ENCODE results near the gene OR2W3.

Gene OR2W3

GRCh38 chr1:247854899-247855545 is 40.4 kb upstream of the OR2W3 start:
- Histone ChIP-seq H4K91ac (ENCODE audit: low read length) (no peak overlapping the region), H2BK5ac (ENCODE audit: low read depth, low read length, poor library complexity, severe bottlenecking) (no peak overlapping the region), H2AFZ (ENCODE audit: low read depth, low read length) (no peak overlapping the region), H2BK12ac (ENCODE audit: low read length in 2 of 2) (no peak overlapping the region), H3K4me3 (ENCODE audit: insufficient read depth in 1 of 2, low read depth in 1 of 2, low read length in 2 of 2) (no peak overlapping the region), H3K9ac (ENCODE audit: low read length) (no peak overlapping the region), H3K23ac (ENCODE audit: low read length in 2 of 2) (no peak overlapping the region), H3K79me1 (replicated peaks; ENCODE audit: low read length, poor library complexity, severe bottlenecking) (peaks cover 2% of the 10 kb centered on the region), H2AK5ac (ENCODE audit: low read length, severe bottlenecking) (no peak overlapping the region), H2BK15ac (ENCODE audit: low read depth, poor library complexity, severe bottlenecking) (no peak overlapping the region), H3K4me2 (ENCODE audit: low read length, poor library complexity, severe bottlenecking) (no peak overlapping the region), H2BK120ac (ENCODE audit: low read depth, low read length) (no peak overlapping the region), H3K9me3 (ENCODE audit: control insufficient read depth, low read length) (peaks cover 4% of the 10 kb centered on the region), H3K14ac (ENCODE audit: low read length in 2 of 2) (no peak overlapping the region), H3K27ac (ENCODE audit: low read length, poor library complexity, severe bottlenecking) (no peak overlapping the region), H4K8ac (ENCODE audit: low read length) (no peak overlapping the region), H3K4ac (ENCODE audit: low read depth in 1 of 2, low read length in 2 of 2) (no peak overlapping the region), H3K18ac (ENCODE audit: low read depth in 1 of 2, low read length in 2 of 2) (no peak overlapping the region), H3K4me1 (ENCODE audit: control insufficient read depth, insufficient read depth, low read depth, low read length) (peaks cover 12% of the 10 kb centered on the region), H3K27me3 (ENCODE audit: control insufficient read depth in 1 of 2, insufficient read depth in 1 of 2, low read length in 2 of 2) (no peaks in the 10 kb centered on the region), H3K36me3 (ENCODE audit: control insufficient read depth in 1 of 2, insufficient read depth in 2 of 2, low read depth in 1 of 2, low read length in 2 of 2) (no peaks in the 10 kb centered on the region)
- no peak for DNase-seq
- 76% methylated on average over 13 of the region's 14 CpGs for WGBS

GRCh38 chr1:247855911-247856310 is 39.5 kb upstream of the OR2W3 start:
- no peak overlapping the region for H2AK5ac ChIP-seq (ENCODE audit: low read length, severe bottlenecking)
- no peaks in the 10 kb centered on the region for H3K27me3 ChIP-seq (ENCODE audit: control insufficient read depth in 1 of 2, insufficient read depth in 1 of 2, low read length in 2 of 2)
- H3K36me3 ChIP-seq (ENCODE audit: control insufficient read depth in 1 of 2, insufficient read depth in 2 of 2, low read depth in 1 of 2, low read length in 2 of 2): no peaks in the 10 kb centered on the region
- H3K79me1 ChIP-seq (replicated peaks; ENCODE audit: low read length, poor library complexity, severe bottlenecking): peaks cover 2% of the 10 kb centered on the region
- H3K14ac ChIP-seq (ENCODE audit: low read length in 2 of 2): no peak overlapping the region
- no peak overlapping the region for H3K4me3 ChIP-seq (ENCODE audit: insufficient read depth in 1 of 2, low read depth in 1 of 2, low read length in 2 of 2)
- no peak overlapping the region for H3K9ac ChIP-seq (ENCODE audit: low read length)
- peaks cover 4% of the 10 kb centered on the region for H3K9me3 ChIP-seq (ENCODE audit: control insufficient read depth, low read length)
- no peak overlapping the region for H2BK5ac ChIP-seq (ENCODE audit: low read depth, low read length, poor library complexity, severe bottlenecking)
- WGBS: 85% methylated on average over 4 of the region's 4 CpGs
- no peak overlapping the region for H3K4me2 ChIP-seq (ENCODE audit: low read length, poor library complexity, severe bottlenecking)
- H3K18ac ChIP-seq (ENCODE audit: low read depth in 1 of 2, low read length in 2 of 2): no peak overlapping the region
- no peak overlapping the region for H4K91ac ChIP-seq (ENCODE audit: low read length)
- no peak overlapping the region for H2AFZ ChIP-seq (ENCODE audit: low read depth, low read length)
- no peak overlapping the region for H2BK12ac ChIP-seq (ENCODE audit: low read length in 2 of 2)
- peaks cover 12% of the 10 kb centered on the region for H3K4me1 ChIP-seq (ENCODE audit: control insufficient read depth, insufficient read depth, low read depth, low read length)
- DNase-seq: no peak
- no peak overlapping the region for H4K8ac ChIP-seq (ENCODE audit: low read length)
- H2BK120ac ChIP-seq (ENCODE audit: low read depth, low read length): no peak overlapping the region
- no peak overlapping the region for H2BK15ac ChIP-seq (ENCODE audit: low read depth, poor library complexity, severe bottlenecking)
- no peak overlapping the region for H3K23ac ChIP-seq (ENCODE audit: low read length in 2 of 2)
- H3K4ac ChIP-seq (ENCODE audit: low read depth in 1 of 2, low read length in 2 of 2): no peak overlapping the region
- no peak overlapping the region for H3K27ac ChIP-seq (ENCODE audit: low read length, poor library complexity, severe bottlenecking)

GRCh38 chr1:247857069-247857984 is 38.1 kb upstream of the OR2W3 start, which contains the start of gene TRIM58:
TRIM58 (plus strand) TSS chr1:247857187; CDS start chr1:247857247, 60 bp downstream.
- peak; percentile 13 for DNase-seq
- no peak within 1 kb of the TSS for H3K27ac ChIP-seq (ENCODE audit: low read length, poor library complexity, severe bottlenecking)
- H3K4me3 ChIP-seq (ENCODE audit: insufficient read depth in 1 of 2, low read depth in 1 of 2, low read length in 2 of 2): peak within 1 kb of the TSS; percentile 68 to 72
- no peak within 1 kb of the TSS for H3K4ac ChIP-seq (ENCODE audit: low read depth in 1 of 2, low read length in 2 of 2)
- H2AFZ ChIP-seq (ENCODE audit: low read depth, low read length): peak within 1 kb of the TSS; percentile 63
- H2BK5ac ChIP-seq (ENCODE audit: low read depth, low read length, poor library complexity, severe bottlenecking): no peak within 1 kb of the TSS
- H4K91ac ChIP-seq (ENCODE audit: low read length): no peak within 1 kb of the TSS
- 4% methylated on average over 59 of the region's 109 CpGs for WGBS
- H3K14ac ChIP-seq (ENCODE audit: low read length in 2 of 2): no peak within 1 kb of the TSS
- H3K9me3 ChIP-seq (ENCODE audit: control insufficient read depth, low read length): no peaks in the 10 kb centered on the region
- peak within 1 kb of the TSS; percentile 9 for H4K8ac ChIP-seq (ENCODE audit: low read length)
- peaks cover 12% of the 10 kb centered on the region for H3K4me1 ChIP-seq (ENCODE audit: control insufficient read depth, insufficient read depth, low read depth, low read length)
- H2BK12ac ChIP-seq (ENCODE audit: low read length in 2 of 2): no peak within 1 kb of the TSS
- no peak within 1 kb of the TSS for H3K23ac ChIP-seq (ENCODE audit: low read length in 2 of 2)
- H2AK5ac ChIP-seq (ENCODE audit: low read length, severe bottlenecking): no peak within 1 kb of the TSS
- peaks cover 2% of the 10 kb centered on the region for H3K79me1 ChIP-seq (replicated peaks; ENCODE audit: low read length, poor library complexity, severe bottlenecking)
- H3K36me3 ChIP-seq (ENCODE audit: control insufficient read depth in 1 of 2, insufficient read depth in 2 of 2, low read depth in 1 of 2, low read length in 2 of 2): no peaks in the 10 kb centered on the region
- H2BK120ac ChIP-seq (ENCODE audit: low read depth, low read length): no peak within 1 kb of the TSS
- H3K4me2 ChIP-seq (ENCODE audit: low read length, poor library complexity, severe bottlenecking): peak within 1 kb of the TSS; percentile 93
- no peak within 1 kb of the TSS for H2BK15ac ChIP-seq (ENCODE audit: low read depth, poor library complexity, severe bottlenecking)
- no peak within 1 kb of the TSS for H3K18ac ChIP-seq (ENCODE audit: low read depth in 1 of 2, low read length in 2 of 2)
- H3K27me3 ChIP-seq (ENCODE audit: control insufficient read depth in 1 of 2, insufficient read depth in 1 of 2, low read length in 2 of 2): no peaks in the 10 kb centered on the region
- peak within 1 kb of the TSS; percentile 29 for H3K9ac ChIP-seq (ENCODE audit: low read length)

GRCh38 chr1:247857985-247858619 is 37.3 kb upstream of the OR2W3 start:
- Histone ChIP-seq H2BK15ac (ENCODE audit: low read depth, poor library complexity, severe bottlenecking) (no peak overlapping the region), H3K14ac (ENCODE audit: low read length in 2 of 2) (no peak overlapping the region), H3K18ac (ENCODE audit: low read depth in 1 of 2, low read length in 2 of 2) (no peak overlapping the region), H3K4me3 (ENCODE audit: insufficient read depth in 1 of 2, low read depth in 1 of 2, low read length in 2 of 2) (peak overlapping the region; percentile 68 to 72), H3K27ac (ENCODE audit: low read length, poor library complexity, severe bottlenecking) (no peak overlapping the region), H3K36me3 (ENCODE audit: control insufficient read depth in 1 of 2, insufficient read depth in 2 of 2, low read depth in 1 of 2, low read length in 2 of 2) (no peaks in the 10 kb centered on the region), H2AK5ac (ENCODE audit: low read length, severe bottlenecking) (no peak overlapping the region), H4K91ac (ENCODE audit: low read length) (no peak overlapping the region), H3K4me2 (ENCODE audit: low read length, poor library complexity, severe bottlenecking) (peak overlapping the region; percentile 93), H3K4ac (ENCODE audit: low read depth in 1 of 2, low read length in 2 of 2) (no peak overlapping the region), H3K9ac (ENCODE audit: low read length) (peak overlapping the region; percentile 29), H4K8ac (ENCODE audit: low read length) (no peak overlapping the region), H2BK120ac (ENCODE audit: low read depth, low read length) (no peak overlapping the region), H3K79me1 (replicated peaks; ENCODE audit: low read length, poor library complexity, severe bottlenecking) (peaks cover 2% of the 10 kb centered on the region), H3K9me3 (ENCODE audit: control insufficient read depth, low read length) (no peaks in the 10 kb centered on the region), H3K27me3 (ENCODE audit: control insufficient read depth in 1 of 2, insufficient read depth in 1 of 2, low read length in 2 of 2) (no peaks in the 10 kb centered on the region), H2BK12ac (ENCODE audit: low read length in 2 of 2) (no peak overlapping the region), H3K4me1 (ENCODE audit: control insufficient read depth, insufficient read depth, low read depth, low read length) (peaks cover 12% of the 10 kb centered on the region), H2AFZ (ENCODE audit: low read depth, low read length) (no peak overlapping the region), H2BK5ac (ENCODE audit: low read depth, low read length, poor library complexity, severe bottlenecking) (no peak overlapping the region), H3K23ac (ENCODE audit: low read length in 2 of 2) (no peak overlapping the region)
- peak; percentile 0 for DNase-seq
- WGBS: 68% methylated on average over 12 of the region's 15 CpGs
